GM12878 (cell line): ENCODE results near the gene TNFRSF11A. TPM values are rescaled to one million over a fixed set of nuclear protein-coding genes. Genes with fewer than 3 reads are reported as not detected.

Experiments
- ATAC-seq: fragments of 200-7000 bp; cut with Tn5 transposase; 3 replicates; pipeline ENCODE4 v1.9.1; 2020; ENCODE audit warnings: mild to moderate bottlenecking, moderate library complexity
- BruUV-seq: library from RNA; stranded (reverse); fragments of 400-500 nt; replicated peaks from 2 replicates; lab custom pipeline; 2021; lab: Mats Ljungman, UMichigan
- CTCF ChIA-PET: fragments of 300-600 bp; sonication (Branson Sonifier 250); formaldehyde crosslinking; extraction: SDS; loops from one replicate; lab custom pipeline; 2021; ENCODE audit warnings: inconsistent platforms; lab: Yijun Ruan, JAX
- POLR2A ChIA-PET: fragments of 350-600 bp; formaldehyde crosslinking; extraction: SDS; loops from one replicate; lab custom pipeline; 2021; ENCODE audit warnings: inconsistent platforms; lab: Charles Lee
- RAD21 ChIA-PET: fragments of 300-600 bp; sonication (Branson Sonifier 250); formaldehyde crosslinking; loops from one replicate; lab custom pipeline; 2023; ENCODE audit warnings: antibody characterized with exemption; ENCODE audit not compliant: unreplicated experiment; lab: Charles Lee
- SMC1A ChIA-PET: fragments of 300-600 bp; sonication (Branson Sonifier 250); formaldehyde crosslinking; loops from one replicate; lab custom pipeline; 2023; ENCODE audit not compliant: unreplicated experiment, uncharacterized antibody; lab: Charles Lee
- DNase-seq: peaks from one replicate; pipeline ENCODE4 v3.0.0-alpha.2; 2011; ENCODE audit warnings: low read depth, low spot score
- FAIRE-seq: peaks from 3 replicates; lab custom pipeline; 2011; peaks lifted over from hg19 to GRCh38; lab: Jason Lieb, UNC
- H2AFZ ChIP-seq: 2 replicates; pipeline ENCODE4 v1.6.0; 2011; ENCODE audit warnings: low read depth, low read length, control low read depth; ENCODE audit not compliant: control insufficient read depth
- H3K27ac ChIP-seq: 2 replicates; pipeline ENCODE4 v1.5.1; 2011; ENCODE audit warnings: control low read depth; ENCODE audit not compliant: control insufficient read depth, insufficient read depth
- H3K27me3 ChIP-seq, 2 experiments: replicated peaks in 1 of 2; 2 replicates each; pipeline versions ENCODE4 v1.6.0 to v1.6.1; 2011; ENCODE audit warnings: low read length in 1 of 2; ENCODE audit not compliant: control insufficient read depth in 2 of 2, insufficient read depth in 2 of 2
- H3K36me3 ChIP-seq, 2 experiments: 2 replicates each; pipeline ENCODE4 v1.5.1; 2011; ENCODE audit warnings: low read length in 1 of 2; ENCODE audit not compliant: control insufficient read depth in 2 of 2, insufficient read depth in 2 of 2
- H3K4me1 ChIP-seq: 2 replicates; pipeline ENCODE4 v1.6.1; 2011; ENCODE audit warnings: mild to moderate bottlenecking, low read length, moderate library complexity, mixed read lengths; ENCODE audit not compliant: control insufficient read depth, insufficient read depth
- H3K4me2 ChIP-seq: 2 replicates; pipeline ENCODE4 v1.6.0; 2011; ENCODE audit warnings: control low read depth; ENCODE audit not compliant: control insufficient read depth, insufficient read depth
- H3K4me3 ChIP-seq: fragments of 200-600 bp; sonication (generic); 2 replicates; pipeline ENCODE4 v1.5.1; 2016
- H3K79me2 ChIP-seq: 2 replicates; pipeline ENCODE4 v1.6.0; 2011; ENCODE audit warnings: low read length; ENCODE audit not compliant: control insufficient read depth, insufficient read depth
- H3K9ac ChIP-seq: 2 replicates; pipeline ENCODE4 v1.8.0; 2011; ENCODE audit warnings: low read length, control low read depth, mixed read lengths; ENCODE audit not compliant: control insufficient read depth, insufficient read depth
- H3K9me3 ChIP-seq: replicated peaks from 3 replicates; pipeline ENCODE4 v1.5.1; 2011; ENCODE audit warnings: mild to moderate bottlenecking, low read length; ENCODE audit not compliant: control insufficient read depth, insufficient read depth
- H4K20me1 ChIP-seq: 2 replicates; pipeline ENCODE4 v1.6.0; 2011; ENCODE audit not compliant: control insufficient read depth, insufficient read depth
- ATF3 ChIP-seq: IDR thresholded peaks from 2 replicates; pipeline ENCODE4 v1.6.1; 2011; ENCODE audit warnings: low read depth, mild to moderate bottlenecking, low read length, moderate library complexity, borderline replicate concordance; ENCODE audit errors: extremely low read depth
- BCL11A ChIP-seq: IDR thresholded peaks from 2 replicates; pipeline ENCODE4 v1.6.1; 2011; ENCODE audit warnings: low read depth, low read length
- CTCF ChIP-seq, 3 experiments: IDR thresholded peaks in 2 of 3; conservative IDR thresholded peaks in 1 of 3; 2 replicates each; pipeline ENCODE4 v1.5.1; 2011; ENCODE audit warnings: low read depth in 3 of 3, low read length in 3 of 3, mild to moderate bottlenecking in 3 of 3, control low read depth in 2 of 3, moderate library complexity in 2 of 3, inconsistent platforms in 1 of 3, mixed read lengths in 1 of 3; ENCODE audit not compliant: control insufficient read depth in 2 of 3, insufficient read depth in 1 of 3; ENCODE audit errors: extremely low read depth in 1 of 3
- FOS ChIP-seq: IDR thresholded peaks from 3 replicates; pipeline ENCODE4 v1.6.1; 2011; ENCODE audit warnings: borderline replicate concordance; ENCODE audit not compliant: insufficient read length; ENCODE audit errors: extremely low read depth
- JUNB ChIP-seq: IDR thresholded peaks from 2 replicates; pipeline ENCODE4 v1.6.1; 2016; ENCODE audit warnings: antibody characterized with exemption, mild to moderate bottlenecking
- KDM1A ChIP-seq: fragments of 200-600 bp; sonication (generic); IDR thresholded peaks from 2 replicates; pipeline ENCODE4 v1.6.1; 2016; ENCODE audit warnings: borderline replicate concordance
- NRF1 ChIP-seq: conservative IDR thresholded peaks from 2 replicates; pipeline ENCODE4 v1.6.1; 2011; ENCODE audit warnings: mild to moderate bottlenecking, low read depth, low read length, improper control_type of control experiment
- PAX8 ChIP-seq: fragments of 450-650 bp; IDR thresholded peaks from 2 replicates; pipeline ENCODE4 v1.6.1; 2017; ENCODE audit warnings: mild to moderate bottlenecking, moderate library complexity
- SMARCA5 ChIP-seq: fragments of 450-650 bp; IDR thresholded peaks from 2 replicates; pipeline ENCODE4 v1.6.1; 2017; ENCODE audit warnings: mild to moderate bottlenecking
- ZBED1 ChIP-seq: IDR thresholded peaks from 2 replicates; pipeline ENCODE4 v1.6.1; 2016; ENCODE audit warnings: borderline replicate concordance
- WGBS: methylation state at CpG from one replicate; pipeline ENCODE4 v1.1.6; 2016; ENCODE audit warnings: low lambda C conversion rate; ENCODE audit not compliant: insufficient replicate concordance, insufficient coverage; ENCODE audit errors: missing lambda C conversion rate; 5-methylcytosine and 5-hydroxymethylcytosine counted together
- in situ Hi-C: fragments of 300-500 bp; cut with MboI; formaldehyde crosslinking; loops from 9 replicates; pipeline ENCODE4 v1.14.3; 2018; ENCODE audit warnings: mixed read lengths
- intact Hi-C: fragments of 100-400 bp; cut with micrococcal nuclease; formaldehyde crosslinking; loops from one replicate; pipeline ENCODE4 v1.14.2; 2022; ENCODE audit not compliant: unreplicated experiment
- polyA plus RNA-seq, 11 experiments: library from polyadenylated mRNA; depleted of rRNA in 4 of 11; unstranded in 6 of 11; stranded (reverse) in 5 of 11; fragments of >200 nt; fragmentation: Nextera tagmentation in 4 of 11; fragmentation: Illumina TruSeq in 1 of 11; extraction: Ambion mirVana in 4 of 11; extraction: Trizol in 1 of 11; gene quantifications; 1 replicate in 1 of 11; 2 replicates in 10 of 11; pipeline versions ENCODE4 v1.2.1 to v1.2.3, GENCODE V29; 2011 to 2016; ENCODE audit warnings: inconsistent platforms in 2 of 11, missing spikeins in 2 of 11, low read depth in 1 of 11
- total RNA-seq, 4 experiments: library from RNA; depleted of rRNA in 3 of 4; stranded (reverse); fragments of >200 nt in 3 of 4; fragmentation: Illumina TruSeq in 1 of 4; extraction: Trizol in 1 of 4; gene quantifications; 2 replicates each; pipeline versions ENCODE4 v1.2.1 to v1.2.3, GENCODE V29; 2013 to 2021

The TNFRSF11A gene
- total and polyA plus RNA-seq, 10 of the 15 experiments (the other 5 are each of a cell fraction or from before 2014, with no cell fraction given) = 0.07 to 4.0 (median 0.23) TPM

DNA sequence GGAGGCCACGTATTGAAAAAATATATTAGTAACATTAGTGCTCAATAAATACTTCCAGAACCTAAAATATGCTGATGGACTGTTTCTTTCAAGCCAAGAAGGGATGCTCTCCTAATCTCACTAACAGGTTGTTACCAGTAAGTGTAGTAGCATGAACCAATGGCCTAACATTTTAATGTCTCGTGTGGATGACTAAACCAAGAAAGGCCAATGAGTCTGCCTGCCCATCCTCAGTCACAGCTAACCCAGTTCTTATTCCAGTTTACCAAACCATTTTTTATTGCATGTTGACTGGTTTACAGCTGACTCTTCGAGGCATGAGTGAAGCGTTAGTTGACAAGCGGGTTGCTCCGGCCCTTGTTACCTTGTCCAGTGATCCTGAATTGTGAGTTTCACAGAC, 45.1 kb upstream of the TNFRSF11A start (continued):
- TF ChIP-seq CTCF (IDR thresholded peaks at IDR 0.05 in 2 of 3, conservative IDR thresholded peaks at IDR 0.05 in 1 of 3; ENCODE audit: control insufficient read depth in 2 of 3, extremely low read depth in 1 of 3, insufficient read depth in 1 of 3, low read depth in 3 of 3, low read length in 3 of 3) (no peak), ATF3 (no peak), SMARCA5 (no peak)
- TF ChIP-seq, all 136 proteins: peak for 0

- peak; percentile 52 for FAIRE-seq
- H4K20me1 ChIP-seq = no peaks in the 10 kb centered on the region
- peak; percentile 42 for ATAC-seq
- BruUV-seq = no TSS peak
- ChIA-PET POLR2A (interaction anchor here (0.6 kb wide), 1 partner anchor 34 kb away, joined by 3 read pairs; no protein-coding TSS in a partner anchor), RAD21 (no interaction called here), CTCF (interaction anchor here (1.0 to 3.3 kb wide), 2 partner anchors 22 to 31 kb away, joined by 3 to 16 read pairs; no protein-coding TSS in a partner anchor)
- H3K79me2 ChIP-seq = no peaks in the 10 kb centered on the region
- no peak overlapping the region; the same call in 1 of the 2 replicates for H2AFZ ChIP-seq
- no peak for DNase-seq
- peak overlapping the region; percentile 26; the same call in 1 of the 2 replicates for H3K27ac ChIP-seq
- no peak overlapping the region for H3K9ac ChIP-seq
- no peaks in the 10 kb centered on the region for H3K27me3 ChIP-seq
- no peaks in the 10 kb centered on the region for H3K9me3 ChIP-seq
- H3K36me3 ChIP-seq = peaks cover 5 to 17% of the 10 kb centered on the region in 2 experiments
- 5% methylated on average over 1 of the region's 1 CpG for WGBS
- TF ChIP-seq KDM1A (no peak), BCL11A (no peak), PAX8 (no peak), FOS (no peak), NRF1 (no peak), JUNB (no peak), ZBED1 (no peak)
- TF ChIP-seq, all 136 proteins: peak for 0
- in situ Hi-C loops = no loop called here
- intact Hi-C loops = no loop called here
- no peak overlapping the region for H3K4me3 ChIP-seq
- SMC1A ChIA-PET = interaction anchor here (0.7 kb wide), 2 partner anchors 12 to 15 kb away, joined by 3 read pairs; no protein-coding TSS in a partner anchor
- peaks cover 7% of the 10 kb centered on the region for H3K4me1 ChIP-seq
- H3K4me2 ChIP-seq = no peak overlapping the region; the same call in 1 of the 2 replicates
These were observed 44.3 kb upstream of the TNFRSF11A start for GRCh38 chr18:62280786-62281185.
